HG02885 (cell line): Measurements from ENCODE around the gene PITPNC1.
"Not testable (repeated sequence)": the region's sequence is repeated elsewhere in the genome, so short reads cannot be mapped to it uniquely, and the experiment has no call there.

Experiments
- ATAC-seq: cut with Tn5 transposase; IDR thresholded peaks from one replicate; pipeline ENCODE4 v1.9.1; 2021; ENCODE audit warnings: mild to moderate bottlenecking; ENCODE audit not compliant: unreplicated experiment, poor library complexity

Gene PITPNC1

DNA sequence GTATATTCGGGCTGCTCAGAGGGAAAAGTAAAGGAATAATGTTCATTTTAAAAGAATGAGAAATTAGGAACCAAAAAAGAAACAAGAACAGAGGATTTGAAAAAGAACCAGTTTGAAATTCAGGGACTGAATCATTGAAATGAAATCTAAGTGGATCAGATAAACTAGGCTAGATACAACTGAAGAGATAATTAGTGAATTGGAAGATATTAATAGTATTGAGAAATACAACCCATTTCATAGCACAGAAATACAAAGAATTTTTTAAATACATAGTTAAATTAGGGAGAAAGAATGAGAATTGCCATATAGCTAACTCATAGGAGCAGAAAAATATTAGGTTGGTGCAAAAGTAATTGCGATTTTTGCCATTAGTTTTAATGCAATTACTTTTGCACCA, 223.3 kb downstream of the PITPNC1 start:
- ATAC-seq: no peak

GRCh38 chr17:67601897-67602296, 224.8 kb downstream of the PITPNC1 start:
- ATAC-seq: no peak

GRCh38 chr17:67602444-67602843, 225.4 kb downstream of the PITPNC1 start:
- no peak for ATAC-seq

DNA sequence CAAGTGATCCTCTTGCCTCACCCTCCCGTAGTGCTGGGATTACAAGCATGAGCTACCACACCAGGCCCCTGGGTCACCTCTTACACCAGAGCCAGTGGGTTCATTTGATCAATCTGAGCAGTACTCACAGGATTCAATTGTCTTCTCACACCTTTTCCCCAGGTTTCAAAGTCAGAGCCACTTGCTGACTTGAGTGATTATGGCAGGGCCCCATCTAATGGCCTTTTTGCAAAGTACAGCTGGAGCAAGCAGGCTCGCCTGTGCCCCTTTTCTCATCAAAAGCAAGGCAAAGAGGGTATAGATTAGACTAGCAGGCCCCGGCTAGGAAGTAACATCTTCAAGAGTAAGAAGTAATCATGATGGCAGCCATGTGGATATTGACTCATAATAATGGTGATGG, 225.9 kb downstream of the PITPNC1 start:
- ATAC-seq: no peak

DNA sequence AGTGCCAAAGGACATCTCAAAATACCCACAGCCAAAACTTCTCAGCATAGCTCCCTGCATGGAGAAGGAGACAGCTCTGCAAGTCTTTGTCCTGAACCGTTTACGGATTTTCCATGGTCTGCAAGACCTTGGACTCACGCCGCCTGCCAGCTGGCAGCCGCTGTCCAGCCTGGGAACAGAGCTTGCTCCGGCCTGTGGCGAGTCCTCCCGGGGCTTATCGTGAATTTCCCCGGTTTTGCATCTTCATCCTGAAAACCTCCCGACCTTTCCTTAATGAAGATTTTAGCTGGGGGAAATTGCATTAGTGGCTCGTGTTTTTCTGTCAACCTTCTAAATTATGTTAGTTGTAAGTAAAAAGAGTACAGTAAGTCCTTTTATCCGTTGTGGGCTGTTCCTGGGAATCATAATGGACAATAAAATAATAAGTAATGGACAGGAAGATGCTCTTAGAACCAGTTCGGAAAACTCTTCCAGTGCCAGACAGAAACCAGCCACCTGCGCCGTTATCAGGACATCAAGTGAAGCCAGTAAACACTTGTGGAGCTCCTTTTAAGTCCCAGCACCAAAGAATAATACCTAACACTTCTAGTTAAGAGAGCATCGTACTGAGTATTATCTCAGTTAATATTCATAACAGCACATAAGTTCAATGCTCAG, 228.3 kb downstream of the PITPNC1 start:
- no peak for ATAC-seq

DNA sequence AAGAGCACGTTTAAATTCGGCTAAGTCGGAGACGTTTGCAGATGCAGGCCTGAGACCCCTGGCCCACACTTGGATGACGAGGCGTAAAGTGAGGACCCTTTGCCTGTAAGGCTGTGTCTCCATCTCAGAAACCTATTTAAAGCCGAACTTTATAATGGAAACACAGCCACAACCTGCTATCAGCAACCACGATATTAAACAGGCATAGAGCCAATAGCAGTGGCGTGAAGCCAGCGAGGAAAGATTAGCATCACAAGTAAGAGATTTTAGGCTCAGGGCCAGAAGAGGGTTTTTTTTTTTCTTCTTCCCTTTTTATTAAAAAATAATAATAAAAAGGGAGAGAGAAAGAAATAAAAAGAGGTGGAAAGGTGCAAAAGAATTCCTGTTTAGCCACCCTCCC, 229.4 kb downstream of the PITPNC1 start:
- ATAC-seq: no peak

DNA sequence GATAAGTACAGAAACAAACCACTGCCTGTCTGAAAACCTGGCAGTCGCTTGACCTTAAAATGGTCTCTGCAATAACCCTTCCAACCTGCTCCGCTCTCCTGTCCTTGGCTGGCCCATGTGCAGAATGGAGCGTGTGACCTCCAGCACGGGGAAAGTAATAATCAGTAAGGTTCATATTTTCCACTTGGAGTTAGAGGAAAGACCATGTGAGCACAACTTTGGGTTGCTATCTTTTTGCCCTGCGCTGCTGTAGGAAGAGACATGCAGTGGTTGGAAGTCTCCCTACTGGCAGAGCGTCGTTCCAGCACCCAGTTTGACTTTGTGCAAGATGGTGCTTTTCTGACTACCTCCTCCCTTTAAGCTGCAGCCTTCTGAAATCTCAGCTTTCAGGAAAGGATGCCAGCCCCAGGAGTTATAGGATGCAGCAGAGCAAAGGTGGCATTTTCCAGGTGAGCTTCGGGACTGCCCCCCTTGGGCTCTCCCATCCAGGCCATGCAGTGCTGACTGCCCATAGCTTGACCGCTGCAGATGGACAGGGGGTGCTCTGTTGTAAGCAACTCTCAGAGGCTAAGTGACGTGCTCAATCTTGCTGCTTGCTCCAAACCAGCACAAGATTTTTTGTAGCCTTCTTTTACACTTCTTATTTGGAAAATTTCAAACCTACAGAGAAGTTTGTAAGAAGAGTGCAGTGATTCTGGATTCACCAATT, 230.0 kb downstream of the PITPNC1 start:
- ATAC-seq: no peak

GRCh38 chr17:67610061-67610460, 233.0 kb downstream of the PITPNC1 start:
- ATAC-seq: no peak

- ATAC-seq: no peak
Observed at GRCh38 chr17:67613961-67614360, 236.9 kb downstream of the PITPNC1 start.

- ATAC-seq: no peak
Observed at GRCh38 chr17:67615011-67615561, 238.0 kb downstream of the PITPNC1 start.

DNA sequence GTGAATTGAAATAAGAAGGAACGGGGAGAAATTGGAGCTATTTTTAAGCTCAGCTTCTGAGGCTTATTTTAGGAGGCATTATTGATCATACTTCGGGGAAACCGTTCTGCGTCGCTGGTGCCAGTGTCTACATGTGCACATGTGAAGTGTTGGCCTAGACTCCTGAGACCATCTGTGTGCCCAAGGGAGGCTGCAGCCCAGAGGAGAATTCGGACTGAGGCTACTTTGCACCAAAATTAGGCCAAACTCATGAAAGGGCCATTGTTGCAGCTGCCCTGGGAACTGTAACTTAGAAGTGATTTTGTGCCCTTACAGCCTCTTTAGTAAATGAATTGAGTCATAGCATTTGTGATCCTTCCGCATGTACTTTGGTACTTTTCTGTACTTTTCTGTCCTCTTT, 238.7 kb downstream of the PITPNC1 start:
- no peak for ATAC-seq

- ATAC-seq: no peak
Observed at GRCh38 chr17:67617304-67617899, 240.3 kb downstream of the PITPNC1 start.

GRCh38 chr17:67619555-67619954, 242.5 kb downstream of the PITPNC1 start:
- no peak for ATAC-seq

DNA sequence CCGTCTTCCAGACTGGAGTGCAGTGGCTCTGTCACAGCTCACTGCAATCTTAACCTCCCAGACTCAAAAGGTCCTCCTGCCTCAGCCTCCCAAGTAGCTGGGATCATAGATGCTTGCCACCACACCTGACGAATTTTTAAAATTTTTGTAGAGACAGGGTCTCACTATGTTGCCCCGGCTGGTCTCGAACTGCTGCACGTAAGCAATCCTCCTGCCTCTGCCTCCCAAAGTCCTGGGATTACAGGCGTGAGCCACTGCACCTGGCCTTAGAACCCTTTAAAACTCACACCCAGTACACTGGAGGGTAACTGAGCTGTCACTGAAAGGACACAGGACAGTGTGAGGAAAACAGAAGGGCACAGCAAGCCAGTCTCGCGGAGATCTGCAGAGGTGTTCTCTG, 243.0 kb downstream of the PITPNC1 start:
- no peak for ATAC-seq

GRCh38 chr17:67620636-67621035, 243.6 kb downstream of the PITPNC1 start:
- ATAC-seq: no peak

DNA sequence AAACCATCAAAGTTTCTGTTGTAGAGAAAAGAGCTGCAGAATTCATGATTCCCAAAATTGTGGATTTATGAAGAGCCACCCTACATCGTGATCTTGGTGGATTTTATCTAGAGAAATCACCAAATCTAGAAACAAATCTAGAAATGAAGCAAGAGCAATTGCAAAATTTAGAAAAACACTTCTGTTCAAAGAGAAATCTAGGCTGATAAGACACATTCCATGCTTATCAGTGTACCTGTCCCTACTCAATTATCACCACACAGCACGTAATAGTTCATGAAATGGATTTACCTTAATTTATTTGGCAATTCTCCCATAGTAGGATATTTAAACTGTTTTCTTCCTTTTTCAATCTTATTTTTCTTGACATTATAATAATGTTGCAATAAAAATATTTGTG, 246.7 kb downstream of the PITPNC1 start:
- ATAC-seq: no peak

GRCh38 chr17:67624886-67625656, 248.0 kb downstream of the PITPNC1 start:
- ATAC-seq: no peak

DNA sequence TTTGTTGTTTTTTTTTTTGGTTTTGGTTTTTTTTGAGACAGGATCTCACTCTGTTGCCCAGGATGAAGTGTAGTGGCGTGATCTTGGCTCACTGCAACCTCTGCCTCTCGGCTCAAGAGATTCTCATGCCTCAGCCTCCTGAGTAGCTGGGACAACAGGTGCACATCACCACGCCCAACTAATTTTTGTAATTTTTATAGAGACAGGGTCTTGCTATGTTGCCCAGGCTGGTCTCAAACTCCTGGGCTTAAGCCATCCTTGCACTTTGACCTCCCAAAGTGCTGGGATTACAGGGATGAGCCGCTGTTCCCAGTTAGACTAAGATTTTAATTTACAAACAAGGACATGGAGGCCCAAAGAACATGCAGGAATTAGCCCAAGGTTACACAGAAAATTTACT, 248.9 kb downstream of the PITPNC1 start:
- ATAC-seq: no peak

DNA sequence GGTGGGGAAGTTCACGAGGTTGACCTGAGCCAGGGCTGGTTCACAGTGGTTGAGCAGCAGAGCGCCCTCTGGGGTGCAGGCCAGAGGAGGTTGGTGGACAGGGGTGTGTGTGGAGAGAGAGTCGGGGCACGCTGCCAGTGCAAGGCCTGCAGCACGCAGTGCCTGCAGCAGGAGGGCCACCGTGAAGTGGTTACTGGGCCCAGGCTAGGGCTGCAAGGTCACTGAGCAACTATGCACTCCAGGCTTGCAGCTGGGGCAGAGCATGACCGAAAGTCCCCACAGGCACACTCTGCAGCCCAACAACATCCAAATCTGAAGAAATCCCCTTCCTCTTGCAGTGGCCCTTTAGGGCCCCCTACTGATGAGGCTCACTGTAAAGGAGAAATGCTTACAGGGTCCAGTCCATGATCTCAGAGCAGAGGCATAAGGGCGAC, 251.5 kb downstream of the PITPNC1 start:
- peak; percentile 74 for ATAC-seq

DNA sequence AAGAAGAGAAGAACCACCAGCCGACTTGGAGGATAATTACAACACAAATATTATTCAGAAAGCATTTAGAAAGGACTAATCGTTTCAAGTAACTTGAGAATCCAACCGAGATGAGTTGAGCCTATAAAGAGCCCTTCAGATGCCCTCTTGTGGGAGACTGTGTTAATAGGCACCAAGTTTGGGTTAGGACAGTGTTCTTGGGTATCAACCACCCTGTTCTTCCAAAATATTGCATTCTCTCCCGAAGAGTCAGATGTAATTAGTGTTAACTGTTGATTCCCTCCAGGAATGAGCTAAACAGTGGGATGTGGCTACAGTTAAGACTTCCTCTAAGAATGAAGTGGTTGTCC, 252.9 kb downstream of the PITPNC1 start:
- ATAC-seq: no peak

GRCh38 chr17:67630836-67631235, 253.8 kb downstream of the PITPNC1 start:
- not testable (repeated sequence) for ATAC-seq
